ENCODE data around the gene CSKMT. TPM values are rescaled to one million over a fixed set of nuclear protein-coding genes. Genes with fewer than 3 reads are reported as not detected.
A peak's percentile ranks its signal among the peaks of the same experiment; 100 is the strongest.

CSKMT gene
- total RNA-seq, 1 donor from 2014 or later: 15.7 TPM

GRCh38 chr11:62645946-62646824, 18.9 kb upstream of the CSKMT start, which contains the start of gene GANAB:
GANAB (minus strand) TSS chr11:62646613; CDS start chr11:62646599, 14 bp downstream.
- Mint-ChIP-seq H3K27ac (ENCODE audit: unreplicated experiment) (peak within 1 kb of the TSS; percentile 95), H3K4me3 (ENCODE audit: unreplicated experiment) (peak within 1 kb of the TSS; percentile 99), H3K36me3 (ENCODE audit: unreplicated experiment) (no peaks in the 10 kb centered on the region), H3K9me3 (ENCODE audit: unreplicated experiment) (peaks cover 7% of the 10 kb centered on the region), H3K4me1 (ENCODE audit: low read depth, unreplicated experiment) (peaks cover 10% of the 10 kb centered on the region), H3K27me3 (ENCODE audit: unreplicated experiment) (peaks cover 8% of the 10 kb centered on the region)
- peak; percentile 99 for DNase-seq
- TF ChIP-seq CTCF (IDR thresholded peaks at IDR 0.05; ENCODE audit: partially characterized antibody, unreplicated experiment): peak; percentile 18

- H3K4me3 Mint-ChIP-seq (ENCODE audit: unreplicated experiment): peak overlapping the region; percentile 99
- peaks cover 10% of the 10 kb centered on the region for H3K4me1 Mint-ChIP-seq (ENCODE audit: low read depth, unreplicated experiment)
- peaks cover 7% of the 10 kb centered on the region for H3K9me3 Mint-ChIP-seq (ENCODE audit: unreplicated experiment)
- no peak for TF ChIP-seq CTCF (IDR thresholded peaks at IDR 0.05; ENCODE audit: partially characterized antibody, unreplicated experiment)
- H3K36me3 Mint-ChIP-seq (ENCODE audit: unreplicated experiment): no peaks in the 10 kb centered on the region
- peaks cover 8% of the 10 kb centered on the region for H3K27me3 Mint-ChIP-seq (ENCODE audit: unreplicated experiment)
- H3K27ac Mint-ChIP-seq (ENCODE audit: unreplicated experiment): no peak overlapping the region
- no peak for DNase-seq
Observed at GRCh38 chr11:62646825-62647608, 18.1 kb upstream of the CSKMT start.

GRCh38 chr11:62647609-62648005, 17.5 kb upstream of the CSKMT start:
- Mint-ChIP-seq H3K9me3 (ENCODE audit: unreplicated experiment) (peaks cover 7% of the 10 kb centered on the region), H3K36me3 (ENCODE audit: unreplicated experiment) (no peaks in the 10 kb centered on the region), H3K4me3 (ENCODE audit: unreplicated experiment) (no peak overlapping the region), H3K27ac (ENCODE audit: unreplicated experiment) (no peak overlapping the region), H3K27me3 (ENCODE audit: unreplicated experiment) (peaks cover 9% of the 10 kb centered on the region), H3K4me1 (ENCODE audit: low read depth, unreplicated experiment) (peaks cover 14% of the 10 kb centered on the region)
- DNase-seq: no peak
- TF ChIP-seq CTCF (IDR thresholded peaks at IDR 0.05; ENCODE audit: partially characterized antibody, unreplicated experiment): no peak

GRCh38 chr11:62648185-62648966, 16.7 kb upstream of the CSKMT start:
- H3K27me3 Mint-ChIP-seq (ENCODE audit: unreplicated experiment): peaks cover 9% of the 10 kb centered on the region
- no peak overlapping the region for H3K4me3 Mint-ChIP-seq (ENCODE audit: unreplicated experiment)
- TF ChIP-seq CTCF (IDR thresholded peaks at IDR 0.05; ENCODE audit: partially characterized antibody, unreplicated experiment): no peak
- no peaks in the 10 kb centered on the region for H3K36me3 Mint-ChIP-seq (ENCODE audit: unreplicated experiment)
- peaks cover 10% of the 10 kb centered on the region for H3K9me3 Mint-ChIP-seq (ENCODE audit: unreplicated experiment)
- H3K27ac Mint-ChIP-seq (ENCODE audit: unreplicated experiment): no peak overlapping the region
- peaks cover 15% of the 10 kb centered on the region for H3K4me1 Mint-ChIP-seq (ENCODE audit: low read depth, unreplicated experiment)
- DNase-seq: no peak
